RPMI7951 (cell line): ENCODE measurements around the gene FERMT1. TPM values are rescaled to one million over a fixed set of nuclear protein-coding genes. Genes with fewer than 3 reads are reported as not detected.
A peak's percentile ranks its signal among the peaks of the same experiment; 100 is the strongest.

Experiments
- DNase-seq: peaks from one replicate; pipeline ENCODE4 v3.0.0-alpha.2; 2012; ENCODE audit warnings: low read depth
- total RNA-seq: library from RNA; depleted of rRNA; stranded (reverse); fragments of >200 nt; shearing (Covaris generic); gene quantifications from 2 replicates; pipeline ENCODE4 v1.2.3, GENCODE V29; 2014; rRNA removed

FERMT1 gene
- total RNA-seq, result 5.7 and 6.4 TPM in 2 replicates

- peak; percentile 90 for DNase-seq
Observed at GRCh38 chr20:6122873-6123648, at the start of gene FERMT1. Gene FERMT1, minus strand, starts transcription at chr20:6123030. Its CDS starts 3,476 bp downstream, at chr20:6119554.

GRCh38 chr20:6169251-6169650, 46.4 kb upstream of the FERMT1 start:
- DNase-seq, result peak; percentile 32

- no peak for DNase-seq
Observed at GRCh38 chr20:6168204-6168603, 45.4 kb upstream of the FERMT1 start.

GRCh38 chr20:6165346-6165745, 42.5 kb upstream of the FERMT1 start:
- DNase-seq, result no peak

- DNase-seq, result peak; percentile 23
Observed at GRCh38 chr20:6164421-6165341, 41.9 kb upstream of the FERMT1 start.

GRCh38 chr20:6160736-6161135, 37.9 kb upstream of the FERMT1 start:
- no peak for DNase-seq

GRCh38 chr20:6157345-6157744, 34.5 kb upstream of the FERMT1 start:
- no peak for DNase-seq

- DNase-seq, result no peak
Observed at GRCh38 chr20:6152777-6153176, 29.9 kb upstream of the FERMT1 start.

GRCh38 chr20:6148073-6148472, 25.2 kb upstream of the FERMT1 start:
- no peak for DNase-seq

- DNase-seq, result peak; percentile 58
Observed at GRCh38 chr20:6142348-6142993, 19.6 kb upstream of the FERMT1 start.

- peak; percentile 41 for DNase-seq
Observed at GRCh38 chr20:6140947-6141346, 18.1 kb upstream of the FERMT1 start.

- DNase-seq, result no peak
Observed at GRCh38 chr20:6135347-6135746, 12.5 kb upstream of the FERMT1 start.

- DNase-seq, result peak; percentile 70
Observed at GRCh38 chr20:6134592-6134991, 11.8 kb upstream of the FERMT1 start.

GRCh38 chr20:6130045-6130444, 7.2 kb upstream of the FERMT1 start:
- DNase-seq, result no peak

GRCh38 chr20:6127825-6128224, 5.0 kb upstream of the FERMT1 start:
- no peak for DNase-seq

GRCh38 chr20:6126846-6127245, 4.0 kb upstream of the FERMT1 start:
- no peak for DNase-seq

- no peak for DNase-seq
Observed at GRCh38 chr20:6123649-6124014, 802 bp upstream of the FERMT1 start.

- DNase-seq, result peak; percentile 47
Observed at GRCh38 chr20:6122111-6122872, 538 bp downstream of the FERMT1 start.

GRCh38 chr20:6121504-6121903, 1.3 kb downstream of the FERMT1 start:
- DNase-seq, result no peak

- no peak for DNase-seq
Observed at GRCh38 chr20:6120491-6120988, 2.3 kb downstream of the FERMT1 start.

- no peak for DNase-seq
Observed at GRCh38 chr20:6116758-6117157, 6.1 kb downstream of the FERMT1 start.
